ENCODE data around the gene MAPKBP1.

The MAPKBP1 gene

GRCh38 chr15:41850482-41851166, 76.3 kb downstream of the MAPKBP1 start:
- DNase-seq: no peak

GRCh38 chr15:41851167-41851523, 76.9 kb downstream of the MAPKBP1 start:
- no peak for DNase-seq

DNA sequence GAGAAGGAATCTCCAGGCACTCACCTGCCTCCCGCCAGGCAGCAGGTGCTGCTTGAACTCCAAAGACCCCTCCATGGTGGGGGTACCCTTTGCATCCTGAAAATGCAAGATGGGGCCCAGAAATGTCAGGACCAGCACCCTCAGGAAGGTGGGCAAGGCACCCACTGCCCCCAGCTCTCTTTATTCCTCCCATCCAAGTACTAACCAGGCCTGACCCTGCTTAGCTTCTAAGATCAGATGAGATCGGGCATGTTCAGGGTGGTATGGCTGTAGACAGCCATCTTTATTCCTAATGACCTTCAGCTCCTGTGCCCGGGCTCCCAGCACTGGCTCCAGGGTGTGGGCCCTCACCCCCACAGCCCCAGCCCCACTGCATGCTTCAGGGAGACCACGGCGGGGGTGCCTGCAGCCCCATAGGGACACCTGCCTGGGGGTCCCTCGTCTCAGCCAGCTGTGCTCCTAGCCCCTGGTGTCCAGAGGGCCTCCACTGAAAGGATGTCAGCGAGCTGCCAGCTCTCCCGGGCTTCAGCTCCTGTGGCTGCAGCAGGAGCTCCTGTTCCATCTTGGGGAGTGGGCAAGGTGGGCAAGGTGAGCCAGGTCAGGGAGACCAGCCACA, 77.6 kb downstream of the MAPKBP1 start:
- DNase-seq: no peak

GRCh38 chr15:41852736-41853590, 78.7 kb downstream of the MAPKBP1 start:
- DNase-seq: no peak

- DNase-seq: no peak
Measured at GRCh38 chr15:41853831-41854230, 79.5 kb downstream of the MAPKBP1 start.

DNA sequence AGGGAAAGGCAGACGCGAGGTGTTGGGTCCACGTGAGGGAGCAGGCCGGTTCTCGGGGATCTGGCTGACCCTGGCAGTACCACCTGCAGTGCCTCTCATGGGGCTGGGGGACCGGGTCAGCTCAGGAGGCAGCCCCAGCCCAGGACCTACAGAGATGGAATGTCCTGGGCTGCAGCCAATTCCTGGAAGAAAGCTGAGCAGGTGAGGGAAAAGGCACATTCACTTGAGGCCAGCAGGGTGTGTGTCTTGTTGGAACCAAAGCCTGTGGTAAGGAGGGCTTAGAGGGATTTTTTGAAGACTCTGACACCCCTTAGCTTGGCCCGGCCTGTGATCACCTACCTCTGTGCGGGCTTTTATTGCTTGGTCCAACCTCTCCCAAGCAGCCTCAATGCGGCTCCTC, 80.2 kb downstream of the MAPKBP1 start:
- no peak for DNase-seq

DNA sequence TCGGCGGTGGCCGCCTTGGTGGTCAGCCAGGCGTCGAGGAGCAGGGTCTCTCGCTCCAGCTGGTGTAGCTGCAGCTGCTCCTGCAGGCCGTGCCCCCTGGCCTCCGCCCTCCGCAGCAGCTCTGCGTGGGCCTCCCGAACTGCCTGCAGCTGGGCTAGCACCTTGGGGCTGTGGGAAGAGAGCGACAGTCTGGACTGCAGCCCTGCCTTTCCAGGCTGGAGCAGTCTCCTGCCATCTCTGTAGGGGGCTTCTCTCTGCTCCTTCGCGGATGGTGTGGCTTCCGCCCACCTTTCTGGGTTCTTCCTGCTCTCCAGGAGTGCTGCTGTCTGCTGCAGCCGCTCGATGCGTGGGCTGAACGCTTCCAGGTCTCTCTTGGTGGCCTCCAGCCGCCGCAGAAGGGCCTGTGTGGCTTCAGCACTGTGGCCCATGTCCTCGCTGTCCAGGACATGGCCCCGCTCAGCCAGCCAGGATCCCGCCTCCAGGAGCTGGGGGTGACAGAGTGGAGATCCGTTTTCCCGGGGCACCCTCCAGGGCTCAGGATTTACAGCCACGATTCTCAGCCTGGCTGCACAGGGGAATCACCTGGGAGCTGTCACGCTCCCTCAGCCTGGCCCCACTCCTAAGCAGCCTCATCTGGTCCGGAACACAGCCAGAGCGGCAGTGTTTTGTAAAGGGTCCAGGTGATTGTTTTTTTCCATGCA, 81.1 kb downstream of the MAPKBP1 start:
- no peak for DNase-seq

DNA sequence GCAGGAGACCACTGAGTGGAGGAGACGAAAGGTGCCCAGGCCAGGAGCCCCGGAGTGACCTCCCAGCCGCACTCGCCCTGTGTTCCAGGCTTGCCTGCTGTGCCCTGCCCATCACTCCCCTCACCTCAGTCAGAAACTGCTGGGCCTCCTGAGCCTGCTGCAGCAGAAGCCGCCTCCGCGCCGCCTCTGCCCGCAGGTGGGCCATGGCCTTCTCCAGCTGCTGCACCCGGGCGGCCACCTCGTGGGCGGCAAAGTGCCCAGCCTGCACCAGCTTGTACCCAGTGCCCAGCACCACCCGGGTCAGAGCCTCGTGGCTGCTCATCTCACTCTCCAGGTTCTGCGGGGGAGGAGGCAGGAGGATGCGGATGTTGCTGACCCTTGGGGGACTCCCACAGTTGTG, 82.0 kb downstream of the MAPKBP1 start:
- DNase-seq: no peak

GRCh38 chr15:41856716-41857115, 82.4 kb downstream of the MAPKBP1 start:
- no peak for DNase-seq

DNA sequence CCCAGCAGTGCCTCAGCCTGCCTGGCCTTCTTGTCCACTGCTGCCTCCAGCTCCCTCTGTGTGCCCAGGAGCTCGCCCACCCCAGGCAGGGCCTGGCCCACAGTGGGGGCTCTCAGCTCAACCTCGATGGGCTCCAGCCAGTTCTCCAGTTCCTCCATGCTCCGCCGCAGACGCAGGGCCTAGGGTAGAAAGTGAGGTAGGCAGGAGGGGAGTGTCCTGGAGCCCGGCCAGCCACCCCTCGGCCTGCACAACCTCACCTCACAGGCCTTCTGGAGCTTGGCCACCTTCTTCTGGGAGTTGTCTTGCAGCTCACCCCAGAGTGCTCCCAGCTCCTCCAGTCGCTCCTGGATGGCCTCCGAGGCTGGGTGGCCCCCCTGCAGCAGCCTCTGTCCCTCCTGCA, 83.0 kb downstream of the MAPKBP1 start:
- DNase-seq: no peak

DNA sequence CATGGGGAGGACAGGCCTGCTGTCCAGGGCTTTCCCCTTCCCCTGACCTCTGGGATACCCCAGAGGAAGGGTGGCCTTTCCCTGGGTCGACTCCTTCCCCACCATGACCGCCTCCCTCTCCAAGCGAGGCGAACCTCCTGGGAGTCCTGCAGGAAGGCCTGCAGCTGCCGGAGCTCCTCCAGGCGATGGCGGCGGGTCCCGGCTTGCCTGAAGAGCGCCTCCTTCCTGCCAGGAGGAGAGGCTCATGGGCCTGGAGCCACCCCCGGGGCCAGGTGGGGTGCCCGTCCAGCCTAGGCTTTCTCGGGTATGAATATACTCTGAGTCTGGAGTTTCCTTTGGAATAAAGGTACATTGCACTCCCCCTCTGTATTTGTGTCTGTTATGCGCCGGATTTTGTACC, 84.5 kb downstream of the MAPKBP1 start:
- no peak for DNase-seq

GRCh38 chr15:41860049-41860828, 86.0 kb downstream of the MAPKBP1 start:
- no peak for DNase-seq

- DNase-seq: no peak
Measured at GRCh38 chr15:41861736-41862356, 87.6 kb downstream of the MAPKBP1 start.

DNA sequence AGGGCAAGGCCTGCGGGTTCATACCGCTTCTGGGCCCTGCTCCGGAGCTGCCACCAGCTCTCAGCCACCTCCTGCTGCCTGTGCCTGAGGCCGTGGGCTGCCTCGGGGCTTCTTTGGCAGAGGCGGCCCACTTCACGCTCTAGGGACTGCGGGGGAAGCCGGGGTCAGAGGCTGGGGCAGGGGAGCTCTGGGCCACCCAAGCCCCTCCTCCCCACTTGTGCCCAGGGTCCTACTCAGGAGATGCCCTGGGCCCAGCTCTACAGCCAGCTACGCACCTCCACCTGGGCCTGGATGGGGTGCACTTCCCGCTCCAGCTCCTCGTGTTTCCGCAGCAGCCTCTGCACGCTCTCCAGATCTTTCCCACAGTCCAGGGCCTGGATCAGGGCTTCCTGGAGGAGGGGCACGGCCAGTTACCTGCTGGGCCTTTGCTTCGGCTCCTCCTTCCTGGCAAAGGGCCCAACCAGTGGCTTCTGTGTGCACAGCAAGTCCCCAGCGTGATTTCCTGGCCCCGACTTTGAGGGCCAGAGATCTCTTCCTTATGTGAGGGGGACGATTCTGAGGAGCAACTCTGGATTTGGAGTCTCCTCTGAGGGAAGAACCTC, 88.3 kb downstream of the MAPKBP1 start:
- DNase-seq: peak; percentile 36 to 52

- DNase-seq: no peak
Measured at GRCh38 chr15:41865490-41866055, 91.3 kb downstream of the MAPKBP1 start.

DNA sequence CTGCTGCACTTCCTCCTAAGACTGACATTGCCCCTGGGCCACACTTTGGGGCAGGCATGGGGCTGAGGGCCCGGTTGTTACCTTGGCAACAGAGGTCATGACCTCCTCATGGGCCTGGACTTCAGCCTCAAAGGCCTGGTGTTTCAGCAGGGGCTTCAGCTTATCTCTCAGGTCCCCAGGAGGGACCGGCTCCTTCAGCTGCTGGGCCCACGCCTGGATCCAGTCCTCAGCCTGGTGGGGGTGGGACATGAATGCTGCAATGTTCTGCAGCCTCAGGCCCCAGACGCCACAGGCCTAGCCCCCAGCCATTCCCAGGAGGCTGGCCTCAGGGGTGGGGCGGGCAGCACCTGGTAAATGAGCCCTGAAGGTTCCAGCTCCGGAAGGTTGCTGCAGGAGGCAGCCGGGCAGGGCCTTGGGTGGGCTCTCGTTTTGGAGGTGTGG, 92.0 kb downstream of the MAPKBP1 start:
- DNase-seq: no peak

DNA sequence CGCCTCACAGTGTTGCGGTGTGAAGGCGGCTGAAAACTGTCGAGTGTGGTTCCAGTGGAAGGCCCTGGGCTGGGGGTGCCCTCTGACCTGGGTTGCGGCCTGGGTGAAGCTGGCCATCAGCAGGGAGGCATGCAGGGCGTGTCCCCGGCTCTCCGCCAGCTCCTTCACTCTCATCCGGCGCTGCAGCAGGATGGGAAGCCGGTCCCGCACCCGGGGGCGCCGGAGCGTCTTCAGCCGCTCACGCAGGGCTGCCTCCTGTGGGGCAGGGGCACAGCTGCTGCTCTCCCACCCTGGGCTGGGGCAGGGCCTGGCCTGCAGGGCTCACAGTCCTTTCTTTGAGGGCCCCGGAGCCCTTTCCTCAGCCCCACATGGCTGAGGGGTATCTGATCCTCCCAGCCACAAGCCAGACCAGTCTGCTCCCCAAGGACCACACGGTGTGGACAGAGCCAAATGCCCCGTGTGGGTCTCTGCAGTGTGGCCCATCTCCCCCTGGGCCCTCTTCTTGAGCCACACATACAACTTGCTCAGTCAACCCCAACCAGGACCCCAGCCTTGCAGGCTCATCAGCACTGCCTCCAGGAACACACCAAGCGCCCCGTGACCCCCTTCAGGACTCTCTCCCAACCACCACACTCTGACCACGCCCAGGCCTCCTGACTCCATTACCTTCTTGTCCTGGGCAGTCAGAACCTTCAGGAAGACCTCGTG, 92.7 kb downstream of the MAPKBP1 start:
- no peak for DNase-seq

DNA sequence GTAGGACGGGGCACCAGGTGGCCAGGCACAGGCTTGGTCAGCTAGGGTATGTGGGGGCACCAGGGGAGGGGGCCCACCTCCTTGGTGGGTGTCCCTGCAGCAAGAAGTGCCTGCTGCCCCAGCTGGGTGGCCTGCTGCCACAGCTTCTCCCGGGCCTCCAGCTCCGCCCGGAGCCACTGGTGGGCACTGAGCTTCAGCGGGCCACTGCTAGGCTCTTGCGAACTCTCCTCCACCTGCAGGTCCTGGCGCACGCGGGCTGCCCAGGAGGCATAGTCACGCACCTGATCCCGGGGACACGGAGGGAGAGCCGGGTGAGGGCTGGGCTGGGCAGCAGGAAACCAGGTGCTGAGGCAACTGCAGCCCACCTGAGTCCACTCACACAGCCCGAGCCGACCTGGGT, 94.0 kb downstream of the MAPKBP1 start:
- DNase-seq: no peak

- no peak for DNase-seq
Measured at GRCh38 chr15:41869770-41870688, 95.7 kb downstream of the MAPKBP1 start.

All from NCI-H2081 (cell line).